HG03060 (cell line): ENCODE measurements around the gene OR51S1.
"Not testable (repeated sequence)": the region's sequence is repeated elsewhere in the genome, so short reads cannot be mapped to it uniquely, and the experiment has no call there.

Source experiments
- ATAC-seq: cut with Tn5 transposase; IDR thresholded peaks from one replicate; pipeline ENCODE4 v1.9.1; 2021; ENCODE audit warnings: low read depth, moderate number of reproducible peaks; ENCODE audit not compliant: unreplicated experiment

The OR51S1 gene, protein sequence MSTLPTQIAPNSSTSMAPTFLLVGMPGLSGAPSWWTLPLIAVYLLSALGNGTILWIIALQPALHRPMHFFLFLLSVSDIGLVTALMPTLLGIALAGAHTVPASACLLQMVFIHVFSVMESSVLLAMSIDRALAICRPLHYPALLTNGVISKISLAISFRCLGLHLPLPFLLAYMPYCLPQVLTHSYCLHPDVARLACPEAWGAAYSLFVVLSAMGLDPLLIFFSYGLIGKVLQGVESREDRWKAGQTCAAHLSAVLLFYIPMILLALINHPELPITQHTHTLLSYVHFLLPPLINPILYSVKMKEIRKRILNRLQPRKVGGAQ

GRCh38 chr11:4848908-4849532 lies at the start of gene OR51S1:
TSS of gene OR51S1 (minus strand) at chr11:4849208. CDS start at chr11:4849208, 0 bp downstream.
- no peak for ATAC-seq

DNA sequence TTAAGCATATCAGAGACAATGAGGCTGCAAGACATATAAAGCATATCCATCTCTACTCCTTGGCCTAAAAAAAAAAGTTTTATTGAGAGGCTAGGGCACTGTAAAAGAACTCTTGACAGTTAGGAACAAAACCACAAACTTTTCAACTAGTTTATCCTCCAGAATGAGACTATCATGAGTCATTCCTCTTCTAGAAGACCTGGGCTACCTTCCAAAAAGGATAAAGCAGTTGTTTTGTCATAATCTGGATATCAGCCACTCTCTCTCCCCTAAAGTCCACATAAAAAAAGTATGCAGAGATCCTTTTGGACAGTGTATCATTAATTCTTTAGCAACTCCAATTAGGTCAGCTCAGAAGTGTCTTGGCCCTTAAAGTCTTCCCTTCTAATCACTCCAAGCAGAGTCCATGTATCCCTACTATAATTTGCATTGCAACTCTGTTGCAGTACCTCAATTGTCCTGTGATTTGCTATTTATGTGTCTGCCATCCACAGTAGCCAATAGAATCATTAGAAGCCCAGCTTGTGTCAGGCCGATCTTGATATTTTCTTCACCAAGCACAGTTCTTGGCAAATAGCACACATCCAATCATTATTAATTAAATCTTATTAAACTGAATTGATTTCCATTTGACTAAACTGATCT lies 43.1 kb upstream of the OR51S1 start:
- ATAC-seq, result no peak

DNA sequence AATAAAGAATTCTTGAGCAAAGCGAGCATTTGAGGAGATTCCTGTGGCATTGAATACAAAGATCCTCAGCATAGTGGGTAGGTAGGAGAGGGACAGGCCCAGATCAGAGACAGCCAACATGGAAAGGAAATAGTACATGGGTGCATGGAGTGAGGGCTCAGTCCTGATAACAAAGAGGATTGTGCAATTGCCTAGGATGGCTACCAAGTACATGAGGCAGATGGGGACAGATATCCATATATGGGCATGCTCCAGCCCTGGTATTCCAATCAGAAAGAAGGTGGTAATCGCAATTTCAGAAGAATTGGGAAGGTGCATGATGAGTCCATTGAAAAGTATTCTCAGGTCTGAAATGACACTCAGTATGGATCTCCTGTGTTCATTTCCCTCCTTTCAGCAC lies 41.3 kb upstream of the OR51S1 start:
- no peak for ATAC-seq

GRCh38 chr11:4887591-4887990 lies 38.6 kb upstream of the OR51S1 start:
- no peak for ATAC-seq

- no peak for ATAC-seq
Measured at GRCh38 chr11:4886186-4886585, 37.2 kb upstream of the OR51S1 start.

DNA sequence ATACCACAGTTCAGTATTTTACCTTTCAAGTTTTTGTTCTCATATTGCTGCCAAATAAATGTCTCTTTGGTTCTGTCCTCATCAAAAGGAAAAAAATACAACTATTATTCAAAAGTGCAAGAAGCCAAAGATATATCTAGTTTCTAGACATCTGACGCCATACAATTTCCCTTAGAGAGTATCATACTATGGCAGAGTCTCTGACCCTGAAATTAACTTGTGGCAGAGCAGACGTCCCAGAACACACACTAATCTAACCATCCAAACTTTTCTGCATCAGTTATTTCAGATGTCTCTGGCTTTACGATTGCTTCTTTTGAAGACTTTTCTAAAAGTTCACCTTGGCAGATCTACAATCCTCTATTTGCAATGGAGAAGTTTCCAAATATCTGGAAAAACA lies 35.4 kb upstream of the OR51S1 start:
- no peak for ATAC-seq

DNA sequence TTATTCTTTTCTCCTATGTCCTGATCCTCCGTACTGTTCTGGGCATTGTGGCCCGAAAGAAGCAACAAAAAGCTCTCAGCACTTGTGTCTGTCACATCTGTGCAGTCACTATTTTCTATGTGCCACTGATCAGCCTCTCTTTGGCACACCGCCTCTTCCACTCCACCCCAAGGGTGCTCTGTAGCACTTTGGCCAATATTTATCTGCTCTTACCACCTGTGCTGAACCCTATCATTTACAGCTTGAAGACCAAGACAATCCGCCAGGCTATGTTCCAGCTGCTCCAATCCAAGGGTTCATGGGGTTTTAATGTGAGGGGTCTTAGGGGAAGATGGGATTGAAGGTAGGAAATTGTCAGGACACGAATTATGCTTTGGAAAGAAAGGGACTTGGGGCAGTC lies 33.5 kb upstream of the OR51S1 start:
- no peak for ATAC-seq

DNA sequence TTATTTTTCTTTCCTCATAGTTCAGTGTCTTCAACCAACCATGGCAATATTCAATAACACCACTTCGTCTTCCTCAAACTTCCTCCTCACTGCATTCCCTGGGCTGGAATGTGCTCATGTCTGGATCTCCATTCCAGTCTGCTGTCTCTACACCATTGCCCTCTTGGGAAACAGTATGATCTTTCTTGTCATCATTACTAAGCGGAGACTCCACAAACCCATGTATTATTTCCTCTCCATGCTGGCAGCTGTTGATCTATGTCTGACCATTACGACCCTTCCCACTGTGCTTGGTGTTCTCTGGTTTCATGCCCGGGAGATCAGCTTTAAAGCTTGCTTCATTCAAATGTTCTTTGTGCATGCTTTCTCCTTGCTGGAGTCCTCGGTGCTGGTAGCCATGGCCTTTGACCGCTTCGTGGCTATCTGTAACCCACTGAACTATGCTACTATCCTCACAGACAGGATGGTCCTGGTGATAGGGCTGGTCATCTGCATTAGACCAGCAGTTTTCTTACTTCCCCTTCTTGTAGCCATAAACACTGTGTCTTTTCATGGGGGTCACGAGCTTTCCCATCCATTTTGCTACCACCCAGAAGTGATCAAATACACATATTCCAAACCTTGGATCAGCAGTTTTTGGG lies 33.0 kb upstream of the OR51S1 start, which contains the start of gene OR51T1:
TSS of gene OR51T1 (plus strand) at position 41 of the 641 bp plus-strand sequence. CDS start at position 41, 0 bp downstream.
- no peak for ATAC-seq

- ATAC-seq, result no peak
Measured at GRCh38 chr11:4881188-4881587, 32.2 kb upstream of the OR51S1 start.

GRCh38 chr11:4865855-4866254 lies 16.8 kb upstream of the OR51S1 start:
- ATAC-seq, result no peak

GRCh38 chr11:4863876-4864275 lies 14.9 kb upstream of the OR51S1 start:
- no peak for ATAC-seq

GRCh38 chr11:4862447-4863236 lies 13.6 kb upstream of the OR51S1 start:
- no peak for ATAC-seq

DNA sequence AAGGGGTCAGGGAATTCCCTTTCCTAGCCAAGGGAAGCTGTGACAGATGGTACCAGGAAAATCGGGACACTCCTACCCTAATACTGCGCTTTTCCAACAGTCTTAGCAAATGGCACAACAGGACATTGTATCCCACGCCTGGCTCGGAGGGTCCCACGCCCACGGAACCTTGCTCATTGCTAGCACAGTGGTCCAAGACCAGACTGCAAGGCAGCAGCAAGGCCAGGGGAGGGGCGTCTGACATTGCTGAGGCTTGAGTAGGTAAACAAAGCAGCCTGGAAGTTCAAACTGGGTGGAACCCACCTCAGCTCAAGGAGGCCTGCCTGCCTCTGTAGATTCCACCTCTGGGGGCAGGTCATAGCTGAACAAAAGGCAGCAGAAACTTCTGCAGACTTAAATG lies 5.3 kb upstream of the OR51S1 start:
- ATAC-seq, result not testable (repeated sequence)

DNA sequence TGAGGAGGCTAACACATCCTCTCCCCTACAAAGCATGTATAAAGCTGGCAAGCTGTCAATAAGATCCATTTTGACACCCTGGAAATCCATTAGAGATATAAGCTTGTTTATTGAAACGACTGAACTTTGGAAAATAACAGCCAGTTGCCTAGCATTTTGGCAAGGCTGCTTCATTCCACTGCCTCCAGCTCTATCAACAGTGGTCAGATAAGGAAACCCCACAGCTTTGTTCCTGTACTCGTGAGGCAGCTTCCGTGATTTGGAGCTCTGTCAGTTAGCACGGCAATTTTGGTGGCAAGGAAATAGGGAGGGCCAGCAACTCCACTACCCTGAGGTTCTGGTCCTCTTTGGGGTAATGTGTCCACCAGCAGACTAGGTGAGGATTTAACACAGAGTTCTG lies 2.0 kb upstream of the OR51S1 start:
- ATAC-seq, result no peak

GRCh38 chr11:4839851-4840549 lies 9.0 kb downstream of the OR51S1 start:
- no peak for ATAC-seq

DNA sequence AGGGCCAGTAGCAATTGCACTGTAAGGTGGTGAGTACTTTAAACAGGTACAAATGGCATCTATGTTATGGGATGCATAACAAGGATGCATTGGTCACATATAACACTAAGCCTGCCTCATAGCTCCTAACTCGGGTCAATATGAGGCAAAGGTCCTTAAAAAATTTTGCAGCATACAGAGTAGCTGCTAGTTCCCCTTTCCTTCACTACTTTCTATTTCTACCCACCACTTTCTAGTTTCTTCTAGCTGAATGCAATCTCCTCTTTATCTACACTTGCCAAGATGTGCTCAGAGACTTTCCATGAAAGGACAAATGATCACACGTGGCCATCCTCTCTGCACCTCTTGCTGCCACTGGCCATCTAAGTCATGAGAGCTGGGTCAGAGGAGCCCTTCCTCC lies 18.1 kb downstream of the OR51S1 start:
- ATAC-seq, result no peak

- no peak for ATAC-seq
Measured at GRCh38 chr11:4830346-4830745, 18.7 kb downstream of the OR51S1 start.

DNA sequence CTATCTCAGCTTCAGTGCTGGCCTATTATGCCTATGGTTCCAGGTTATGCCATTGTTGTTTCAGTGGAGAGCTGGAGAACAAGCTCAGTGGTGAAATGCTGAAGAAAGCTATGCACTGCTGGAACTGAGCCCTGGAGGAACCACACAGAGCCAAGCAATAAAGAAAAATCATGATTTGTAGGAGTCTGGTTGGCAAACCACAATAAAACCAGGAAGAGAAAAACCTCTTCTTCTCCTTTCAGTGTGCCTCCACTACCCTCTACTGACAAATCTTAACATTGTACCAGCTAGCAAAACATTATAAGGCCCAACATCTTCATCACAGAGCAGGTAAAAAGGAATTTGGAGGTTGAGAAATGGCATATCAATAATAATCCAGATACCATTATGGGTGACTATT lies 22.6 kb downstream of the OR51S1 start:
- no peak for ATAC-seq

DNA sequence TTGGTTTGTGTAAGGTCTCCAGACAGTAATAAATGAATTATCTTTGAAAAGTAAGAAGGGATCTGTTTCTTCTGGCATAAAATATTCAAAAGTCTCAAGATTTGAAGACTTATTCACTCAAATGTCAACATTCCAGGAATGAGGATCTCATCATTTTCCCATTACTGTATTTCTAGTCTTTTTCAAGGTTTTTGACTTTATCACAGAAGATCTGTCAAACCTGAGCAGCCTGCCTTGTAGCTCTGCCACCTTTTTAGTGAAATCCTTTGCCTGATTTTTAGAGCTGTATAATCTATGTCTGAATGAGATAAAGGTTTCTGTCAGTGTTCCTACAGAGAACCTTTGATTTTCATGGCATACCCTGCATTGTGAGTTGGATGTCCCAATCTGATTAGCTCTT lies 23.9 kb downstream of the OR51S1 start:
- no peak for ATAC-seq

- ATAC-seq, result no peak
Measured at GRCh38 chr11:4821021-4821420, 28.0 kb downstream of the OR51S1 start, which contains the start of gene OR51F2. TSS of gene OR51F2 (plus strand) at chr11:4821321. CDS start at chr11:4821422, 101 bp downstream.
